22Rv1 (cell line): Measurements from ENCODE around the gene UGT1A4.

ENCODE experiments used
- H3K27ac ChIP-seq: fragments of 450-650 bp; 2 replicates; pipeline ENCODE4 v1.5.1; 2017
- CTCF ChIP-seq: fragments of 450-650 bp; IDR thresholded peaks from 2 replicates; pipeline ENCODE4 v1.5.1; 2017; ENCODE audit warnings: mild to moderate bottlenecking
- ZFX ChIP-seq: fragments of 450-650 bp; IDR thresholded peaks from 2 replicates; pipeline ENCODE4 v1.6.1; 2017; ENCODE audit warnings: antibody characterized with exemption, borderline replicate concordance

UGT1A4 gene

GRCh38 chr2:233778030-233778429 is 59.5 kb downstream of the UGT1A4 start, which contains the start of gene MROH2A:
MROH2A (plus strand) TSS chr2:233778330; CDS start chr2:233779359, 1,029 bp downstream.
- H3K27ac ChIP-seq, result no peak within 1 kb of the TSS
- no peak for TF ChIP-seq ZFX
- no peak for TF ChIP-seq CTCF

DNA sequence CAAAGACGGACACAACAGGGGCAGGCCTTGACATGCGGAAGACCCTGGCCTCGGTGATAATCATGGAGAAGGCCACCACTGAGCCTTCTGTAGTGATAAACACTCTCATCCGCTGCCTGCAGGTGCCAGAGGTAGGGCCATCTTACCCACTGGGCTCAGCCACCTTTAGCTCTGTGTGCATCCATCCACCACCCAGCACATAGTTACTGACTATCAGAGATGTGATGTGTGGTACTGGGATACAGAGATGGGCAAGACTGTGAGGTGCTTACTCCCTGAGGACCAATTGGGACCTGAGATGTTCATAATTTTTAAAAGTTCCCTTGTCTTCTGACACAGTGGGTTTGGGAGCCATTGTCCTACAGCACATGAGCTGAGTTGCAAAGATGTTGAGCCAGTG is 61.2 kb downstream of the UGT1A4 start:
- TF ChIP-seq CTCF, result no peak
- no peak for TF ChIP-seq ZFX
- H3K27ac ChIP-seq, result no peak overlapping the region

GRCh38 chr2:233780771-233781170 is 62.2 kb downstream of the UGT1A4 start:
- H3K27ac ChIP-seq, result no peak overlapping the region
- TF ChIP-seq CTCF (no peak), ZFX (no peak)

DNA sequence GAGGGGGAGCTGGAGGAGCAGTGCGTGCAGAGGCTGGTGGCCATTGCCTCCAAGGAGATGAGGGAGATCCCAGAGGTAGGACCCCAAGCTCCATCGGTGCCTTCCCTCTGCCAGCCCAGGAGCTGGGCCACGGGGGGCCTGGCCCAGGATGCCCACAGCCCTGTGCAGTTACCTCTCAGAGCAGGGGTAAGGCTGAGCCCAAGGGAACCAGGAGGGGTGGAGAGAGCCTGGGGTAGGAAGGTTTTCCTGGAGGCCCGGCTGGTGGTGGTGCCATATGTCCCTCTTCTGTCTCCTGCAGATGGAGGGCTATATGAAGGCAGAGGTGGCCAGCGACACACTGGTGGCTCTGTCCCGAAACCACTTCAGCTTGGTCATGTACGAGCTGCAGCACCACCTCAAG is 71.0 kb downstream of the UGT1A4 start:
- TF ChIP-seq ZFX (no peak), CTCF (no peak)
- H3K27ac ChIP-seq, result no peak overlapping the region

DNA sequence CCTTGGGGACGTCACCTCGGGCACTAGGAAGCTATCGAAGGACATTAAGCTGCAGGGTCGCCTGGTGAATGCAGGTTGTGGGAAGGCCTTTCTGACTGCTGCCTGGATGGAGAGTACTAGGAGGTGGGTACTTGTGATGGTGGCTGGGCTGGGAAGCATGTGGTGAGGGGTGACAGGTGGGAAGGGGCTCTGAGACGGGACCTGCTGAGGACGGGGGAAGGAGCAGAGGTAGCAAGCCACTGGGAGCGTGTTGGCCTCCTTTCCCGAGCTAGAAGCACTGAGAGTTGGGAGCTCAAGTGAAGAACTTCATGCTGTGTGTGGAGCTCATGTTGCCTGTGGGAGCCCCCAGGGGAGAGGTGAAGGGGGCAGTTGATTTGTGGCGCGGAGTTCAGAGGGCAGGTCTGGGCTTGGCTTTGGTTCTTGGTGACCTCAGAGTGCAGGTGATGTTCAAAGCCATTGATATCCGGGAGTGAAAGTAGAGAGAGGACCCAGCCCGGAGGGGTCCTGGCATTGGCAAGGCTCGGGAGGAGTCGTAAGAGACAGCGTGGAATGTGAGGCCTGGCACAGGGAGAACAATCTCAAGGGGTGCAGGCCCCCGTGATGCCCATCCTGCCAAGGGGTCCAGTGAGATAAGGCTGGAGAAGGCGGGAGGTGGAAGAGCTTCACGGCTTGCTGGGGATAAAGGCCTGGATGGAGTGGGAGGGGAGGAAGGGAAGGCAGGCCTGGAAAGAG is 72.8 kb downstream of the UGT1A4 start:
- TF ChIP-seq ZFX (no peak), CTCF (no peak)
- no peak overlapping the region for H3K27ac ChIP-seq

DNA sequence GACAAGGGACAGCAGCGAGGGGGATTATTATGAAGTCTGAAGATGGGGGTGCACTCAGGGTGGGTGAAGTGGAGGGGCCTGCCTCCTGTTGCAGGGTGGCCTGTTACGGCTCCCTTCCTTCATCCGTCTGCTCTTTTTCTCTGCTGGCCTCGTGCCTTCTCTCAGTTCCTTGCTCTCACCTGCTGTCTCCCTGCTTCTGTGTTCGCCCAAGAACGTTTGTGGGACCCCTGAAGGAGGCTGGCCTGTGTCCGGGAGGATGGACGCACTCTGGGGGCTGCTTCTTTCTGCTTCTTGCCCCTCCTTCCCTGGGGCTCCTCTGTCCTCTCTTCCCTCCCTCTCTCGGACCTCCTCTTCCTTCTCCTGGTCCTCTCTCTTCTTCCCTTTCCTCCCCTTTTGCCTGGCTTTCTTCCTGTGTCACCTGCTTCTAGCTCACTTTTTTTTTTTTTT is 73.4 kb downstream of the UGT1A4 start:
- no peak for TF ChIP-seq ZFX
- TF ChIP-seq CTCF, result no peak
- no peak overlapping the region for H3K27ac ChIP-seq

DNA sequence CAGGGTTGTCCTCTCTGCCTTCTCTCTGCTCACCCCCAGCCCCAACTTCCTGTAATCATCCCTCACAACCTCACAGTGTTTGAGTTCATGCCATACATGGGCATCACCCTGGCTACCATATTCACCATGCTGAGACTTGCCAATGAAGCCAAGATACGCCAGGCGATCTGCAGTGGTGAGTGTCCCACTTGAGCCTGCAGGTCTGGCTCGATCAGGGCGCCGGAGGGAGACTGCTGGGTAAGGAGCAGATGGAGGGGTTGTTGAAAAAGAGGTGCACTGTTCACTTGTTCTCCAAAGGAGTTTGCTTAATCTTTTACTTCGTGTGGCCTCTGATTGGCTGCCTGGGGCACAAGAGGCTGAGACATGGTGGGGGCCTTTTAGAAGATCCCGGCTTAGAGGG is 74.2 kb downstream of the UGT1A4 start:
- no peak for TF ChIP-seq CTCF
- TF ChIP-seq ZFX, result no peak
- H3K27ac ChIP-seq, result no peak overlapping the region
